ENCODE data around the gene DAB1.

The DAB1 gene

DNA sequence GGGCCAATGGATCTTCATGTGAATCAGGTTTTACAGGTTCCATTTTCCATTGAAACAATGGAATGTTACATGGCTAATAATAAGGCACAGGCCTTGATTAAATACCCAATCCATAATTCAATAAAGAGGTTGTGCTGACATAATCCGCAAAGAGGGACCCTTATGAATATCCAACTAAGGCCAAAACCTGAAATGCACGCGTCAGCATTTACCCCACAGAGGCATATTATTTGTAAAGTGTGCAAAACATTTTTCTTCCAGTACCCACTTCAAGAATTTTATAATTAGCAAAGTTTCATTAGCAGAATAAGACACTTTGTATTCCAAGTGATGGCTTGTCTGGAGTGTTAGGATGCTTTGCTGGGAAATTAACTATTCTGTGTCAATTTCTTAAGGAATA is 237.4 kb downstream of the DAB1 start:
- no peaks in the 10 kb centered on the region for H3K9me2 ChIP-seq (ENCODE audit: low read depth, low read length)
- no peaks in the 10 kb centered on the region for H3K79me2 ChIP-seq (ENCODE audit: insufficient read depth, low read length)
- no peaks in the 10 kb centered on the region for H3K4me1 ChIP-seq (ENCODE audit: insufficient read depth, low read length, severe bottlenecking)
- no peaks in the 10 kb centered on the region for H3K9me3 ChIP-seq (ENCODE audit: low read length)
- H4K20me1 ChIP-seq (ENCODE audit: insufficient read depth, low read length) = no peaks in the 10 kb centered on the region
- H3K27ac ChIP-seq (ENCODE audit: low read depth, low read length, poor library complexity, severe bottlenecking) = no peak overlapping the region
- H3F3A ChIP-seq (ENCODE audit: insufficient read depth, low read length) = no peaks in the 10 kb centered on the region
- H3K9ac ChIP-seq (ENCODE audit: low read length) = no peak overlapping the region
- no peak overlapping the region for H2AFZ ChIP-seq (ENCODE audit: low read length)
- H3K4me3 ChIP-seq (ENCODE audit: low read depth, low read length, poor library complexity, severe bottlenecking) = no peak overlapping the region
- H3K4me2 ChIP-seq (ENCODE audit: low read length) = no peak overlapping the region
- no peak for TF ChIP-seq EZH2 (IDR thresholded peaks at IDR 0.05; ENCODE audit: borderline replicate concordance, low read length)
- TF ChIP-seq, protein P1, sequence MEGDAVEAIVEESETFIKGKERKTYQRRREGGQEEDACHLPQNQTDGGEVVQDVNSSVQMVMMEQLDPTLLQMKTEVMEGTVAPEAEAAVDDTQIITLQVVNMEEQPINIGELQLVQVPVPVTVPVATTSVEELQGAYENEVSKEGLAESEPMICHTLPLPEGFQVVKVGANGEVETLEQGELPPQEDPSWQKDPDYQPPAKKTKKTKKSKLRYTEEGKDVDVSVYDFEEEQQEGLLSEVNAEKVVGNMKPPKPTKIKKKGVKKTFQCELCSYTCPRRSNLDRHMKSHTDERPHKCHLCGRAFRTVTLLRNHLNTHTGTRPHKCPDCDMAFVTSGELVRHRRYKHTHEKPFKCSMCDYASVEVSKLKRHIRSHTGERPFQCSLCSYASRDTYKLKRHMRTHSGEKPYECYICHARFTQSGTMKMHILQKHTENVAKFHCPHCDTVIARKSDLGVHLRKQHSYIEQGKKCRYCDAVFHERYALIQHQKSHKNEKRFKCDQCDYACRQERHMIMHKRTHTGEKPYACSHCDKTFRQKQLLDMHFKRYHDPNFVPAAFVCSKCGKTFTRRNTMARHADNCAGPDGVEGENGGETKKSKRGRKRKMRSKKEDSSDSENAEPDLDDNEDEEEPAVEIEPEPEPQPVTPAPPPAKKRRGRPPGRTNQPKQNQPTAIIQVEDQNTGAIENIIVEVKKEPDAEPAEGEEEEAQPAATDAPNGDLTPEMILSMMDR (IDR thresholded peaks at IDR 0.05; ENCODE audit: low read length) = no peak
- no peaks in the 10 kb centered on the region for H3K27me3 ChIP-seq (ENCODE audit: insufficient read depth, low read length)
- H3K36me3 ChIP-seq (ENCODE audit: insufficient read depth, low read length) = no peaks in the 10 kb centered on the region

DNA sequence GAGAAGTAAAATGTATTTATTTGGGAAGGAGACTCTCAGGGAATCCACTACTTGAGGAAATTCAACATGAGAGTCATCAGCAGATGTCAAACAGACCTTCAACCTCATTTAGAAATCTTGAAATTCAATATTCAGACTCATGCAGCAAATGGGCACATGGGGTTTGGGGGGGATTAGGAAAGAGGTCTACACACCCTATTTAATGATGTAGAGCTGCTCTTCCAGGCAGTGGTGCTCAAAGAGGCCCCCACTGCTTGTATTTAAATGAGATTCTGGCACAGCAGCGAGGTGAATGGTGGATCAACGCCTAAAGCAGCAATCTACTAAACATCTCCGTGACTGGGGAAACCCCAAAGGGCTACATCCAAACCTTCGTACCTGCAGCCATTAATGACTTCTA is 244.9 kb downstream of the DAB1 start:
- no peaks in the 10 kb centered on the region for H3K27me3 ChIP-seq (ENCODE audit: insufficient read depth, low read length)
- no peaks in the 10 kb centered on the region for H3F3A ChIP-seq (ENCODE audit: insufficient read depth, low read length)
- no peaks in the 10 kb centered on the region for H3K4me1 ChIP-seq (ENCODE audit: insufficient read depth, low read length, severe bottlenecking)
- H3K27ac ChIP-seq (ENCODE audit: low read depth, low read length, poor library complexity, severe bottlenecking) = no peak overlapping the region
- H3K79me2 ChIP-seq (ENCODE audit: insufficient read depth, low read length) = no peaks in the 10 kb centered on the region
- no peak overlapping the region for H3K4me3 ChIP-seq (ENCODE audit: low read depth, low read length, poor library complexity, severe bottlenecking)
- H3K4me2 ChIP-seq (ENCODE audit: low read length) = no peak overlapping the region
- H4K20me1 ChIP-seq (ENCODE audit: insufficient read depth, low read length) = no peaks in the 10 kb centered on the region
- H3K9me2 ChIP-seq (ENCODE audit: low read depth, low read length) = no peaks in the 10 kb centered on the region
- H3K36me3 ChIP-seq (ENCODE audit: insufficient read depth, low read length) = no peaks in the 10 kb centered on the region
- no peaks in the 10 kb centered on the region for H3K9me3 ChIP-seq (ENCODE audit: low read length)
- no peak overlapping the region for H3K9ac ChIP-seq (ENCODE audit: low read length)
- no peak overlapping the region for H2AFZ ChIP-seq (ENCODE audit: low read length)
- TF ChIP-seq, protein P1 (IDR thresholded peaks at IDR 0.05; ENCODE audit: low read length) = no peak
- no peak for TF ChIP-seq EZH2 (IDR thresholded peaks at IDR 0.05; ENCODE audit: borderline replicate concordance, low read length)

DNA sequence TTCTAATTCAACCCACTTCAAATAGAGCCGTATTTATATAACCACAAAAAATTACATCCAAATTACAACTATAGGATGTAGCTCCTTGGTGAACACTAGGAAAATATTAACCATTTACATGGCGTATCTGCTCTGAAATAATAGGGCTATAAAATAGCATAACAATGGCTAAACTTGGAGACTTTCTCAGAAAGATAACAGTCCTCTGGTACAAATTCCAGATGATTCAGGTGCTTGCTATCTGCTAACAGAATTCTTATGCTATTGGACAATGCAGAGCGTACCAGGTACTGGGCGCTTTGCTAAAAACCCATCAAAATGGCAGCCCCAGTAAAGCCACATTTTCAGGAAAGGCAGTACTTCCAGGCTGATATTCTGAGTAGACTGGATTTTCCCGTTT is 248.4 kb downstream of the DAB1 start:
- Histone ChIP-seq H3K9me2 (ENCODE audit: low read depth, low read length) (no peaks in the 10 kb centered on the region), H2AFZ (ENCODE audit: low read length) (no peak overlapping the region), H3F3A (ENCODE audit: insufficient read depth, low read length) (no peaks in the 10 kb centered on the region), H3K27me3 (ENCODE audit: insufficient read depth, low read length) (no peaks in the 10 kb centered on the region), H3K27ac (ENCODE audit: low read depth, low read length, poor library complexity, severe bottlenecking) (no peak overlapping the region), H3K9ac (ENCODE audit: low read length) (no peak overlapping the region), H3K79me2 (ENCODE audit: insufficient read depth, low read length) (no peaks in the 10 kb centered on the region), H4K20me1 (ENCODE audit: insufficient read depth, low read length) (no peaks in the 10 kb centered on the region), H3K4me1 (ENCODE audit: insufficient read depth, low read length, severe bottlenecking) (no peaks in the 10 kb centered on the region), H3K4me3 (ENCODE audit: low read depth, low read length, poor library complexity, severe bottlenecking) (no peak overlapping the region), H3K9me3 (ENCODE audit: low read length) (no peaks in the 10 kb centered on the region), H3K36me3 (ENCODE audit: insufficient read depth, low read length) (no peaks in the 10 kb centered on the region), H3K4me2 (ENCODE audit: low read length) (no peak overlapping the region)
- no peak for TF ChIP-seq EZH2 (IDR thresholded peaks at IDR 0.05; ENCODE audit: borderline replicate concordance, low read length)
- TF ChIP-seq, protein P1 (IDR thresholded peaks at IDR 0.05; ENCODE audit: low read length) = no peak

Data from OCI-LY1 (cell line).